Stimulated activated CD4-positive, alpha-beta T cell treated with anti-CD3 and anti-CD28 coated beads, Interleukin-2, amount 100 ng/mL, for 24 hours (primary cell): ENCODE measurements around the gene PIK3R2.
"Not testable (repeated sequence)": the region's sequence is repeated elsewhere in the genome, so short reads cannot be mapped to it uniquely, and the experiment has no call there.

Source experiments
- DNase-seq, 2 donors: peaks; one replicate each; pipeline ENCODE4 v3.0.0-alpha.2; 2020

PIK3R2 gene

DNA sequence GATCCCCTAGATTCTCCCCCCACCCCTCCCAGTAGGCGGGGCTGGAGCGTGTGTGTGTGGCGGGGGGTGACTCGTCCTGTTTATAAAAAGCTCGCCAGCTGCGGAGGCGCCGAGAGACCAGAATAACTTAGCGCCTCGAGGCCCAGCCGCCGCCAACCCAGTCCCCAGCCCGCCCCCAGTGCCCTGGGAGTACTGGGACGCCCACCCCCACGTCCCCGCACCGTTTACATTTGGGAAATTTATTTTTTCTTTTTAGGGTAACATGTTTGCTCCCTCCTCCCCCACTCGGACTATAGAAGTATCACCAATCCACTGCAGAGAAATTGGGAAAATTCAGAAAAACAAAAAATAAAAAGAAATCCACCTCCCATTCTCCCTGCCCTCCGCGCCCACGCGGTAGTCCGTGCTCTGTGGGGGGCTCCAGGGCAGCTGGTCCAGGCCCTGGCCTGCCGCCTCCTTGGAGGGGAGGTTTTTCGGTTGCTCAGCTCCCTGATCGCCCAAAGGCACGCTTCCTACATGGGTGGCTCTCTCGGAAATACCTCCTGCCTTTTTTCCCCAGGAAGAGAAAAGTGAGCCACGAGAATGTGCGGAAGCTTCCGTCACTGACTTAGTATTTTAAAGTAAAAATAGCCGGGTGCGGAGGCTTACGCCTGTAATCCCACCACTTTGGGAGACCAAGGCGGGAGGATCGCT is 52.4 kb downstream of the PIK3R2 start:
- peak; percentile 62 to 66 for DNase-seq

DNA sequence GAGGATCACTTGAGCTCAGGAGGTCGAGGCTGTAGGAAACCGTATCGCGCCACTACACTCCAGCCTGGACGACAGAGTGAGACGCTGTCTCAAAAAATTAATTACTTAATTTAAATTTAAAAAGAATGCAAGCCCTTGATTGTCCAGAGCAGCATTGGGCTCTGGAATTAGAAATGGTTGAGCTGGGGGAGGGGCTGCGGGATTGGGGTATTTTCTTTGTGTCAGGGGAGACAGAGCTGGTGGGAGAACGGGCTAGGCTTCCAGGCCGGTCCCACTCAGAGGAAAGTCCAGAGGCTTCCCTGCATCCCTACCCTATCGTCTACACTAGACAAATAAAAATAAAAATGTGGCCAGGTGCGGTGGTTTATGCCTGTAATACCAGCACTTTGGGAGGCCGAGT is 53.1 kb downstream of the PIK3R2 start:
- no peak for DNase-seq

- DNase-seq: peak; percentile 70
Measured at GRCh38 chr19:18208098-18208951, 55.4 kb downstream of the PIK3R2 start.

DNA sequence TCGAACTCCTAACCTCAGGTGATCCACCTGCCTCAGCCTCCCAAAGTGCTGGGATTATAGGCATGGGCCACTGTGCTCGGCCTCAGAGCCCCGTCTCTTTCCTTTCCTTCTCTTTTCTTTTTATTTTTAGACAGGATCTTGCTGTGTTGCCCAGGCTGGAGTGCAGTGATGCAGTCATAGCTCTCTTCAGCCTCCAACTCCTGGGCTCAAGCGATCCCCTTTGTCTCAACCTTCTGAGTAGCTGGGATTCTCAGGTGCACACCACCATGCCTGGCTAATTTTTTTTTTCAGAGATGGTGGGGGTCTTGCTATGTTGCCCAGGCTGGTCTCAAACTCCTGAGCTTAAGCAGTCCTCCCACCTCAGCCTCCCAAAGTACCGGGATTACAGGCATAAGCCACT is 56.9 kb downstream of the PIK3R2 start:
- DNase-seq: not testable (repeated sequence)

DNA sequence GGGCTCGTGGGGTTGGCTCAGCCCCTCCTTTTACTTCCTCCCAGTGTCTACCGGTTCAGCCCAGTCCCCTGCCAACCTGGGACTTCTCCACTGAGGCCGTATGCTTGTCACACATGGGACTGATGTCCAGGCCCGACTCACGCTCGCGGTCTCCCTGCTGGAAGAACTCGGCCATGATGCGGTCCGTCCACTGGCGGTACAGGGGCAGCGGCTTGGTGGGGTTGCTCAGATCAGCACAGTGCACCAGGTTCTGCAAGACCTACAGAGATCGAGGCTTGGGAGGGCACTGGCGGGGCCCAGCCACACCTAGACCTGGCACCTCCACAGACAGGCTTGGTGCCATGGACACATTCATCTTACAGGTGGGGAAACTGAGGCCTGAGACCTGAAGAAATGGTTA is 58.7 kb downstream of the PIK3R2 start:
- no peak for DNase-seq

GRCh38 chr19:18214779-18215433 is 61.9 kb downstream of the PIK3R2 start:
- DNase-seq: no peak

GRCh38 chr19:18216789-18217188 is 63.8 kb downstream of the PIK3R2 start:
- DNase-seq: no peak

GRCh38 chr19:18218159-18218558 is 65.2 kb downstream of the PIK3R2 start:
- no peak for DNase-seq

- no peak for DNase-seq
Measured at GRCh38 chr19:18218600-18218999, 65.6 kb downstream of the PIK3R2 start.
